Measurements from ENCODE around the gene COL1A1. TPM values are rescaled to one million over a fixed set of nuclear protein-coding genes. Genes with fewer than 3 reads are reported as not detected.

COL1A1 gene
- total and polyA plus RNA-seq, 2 experiments from 2014 or later, result 6,472 to 15,283 TPM

DNA sequence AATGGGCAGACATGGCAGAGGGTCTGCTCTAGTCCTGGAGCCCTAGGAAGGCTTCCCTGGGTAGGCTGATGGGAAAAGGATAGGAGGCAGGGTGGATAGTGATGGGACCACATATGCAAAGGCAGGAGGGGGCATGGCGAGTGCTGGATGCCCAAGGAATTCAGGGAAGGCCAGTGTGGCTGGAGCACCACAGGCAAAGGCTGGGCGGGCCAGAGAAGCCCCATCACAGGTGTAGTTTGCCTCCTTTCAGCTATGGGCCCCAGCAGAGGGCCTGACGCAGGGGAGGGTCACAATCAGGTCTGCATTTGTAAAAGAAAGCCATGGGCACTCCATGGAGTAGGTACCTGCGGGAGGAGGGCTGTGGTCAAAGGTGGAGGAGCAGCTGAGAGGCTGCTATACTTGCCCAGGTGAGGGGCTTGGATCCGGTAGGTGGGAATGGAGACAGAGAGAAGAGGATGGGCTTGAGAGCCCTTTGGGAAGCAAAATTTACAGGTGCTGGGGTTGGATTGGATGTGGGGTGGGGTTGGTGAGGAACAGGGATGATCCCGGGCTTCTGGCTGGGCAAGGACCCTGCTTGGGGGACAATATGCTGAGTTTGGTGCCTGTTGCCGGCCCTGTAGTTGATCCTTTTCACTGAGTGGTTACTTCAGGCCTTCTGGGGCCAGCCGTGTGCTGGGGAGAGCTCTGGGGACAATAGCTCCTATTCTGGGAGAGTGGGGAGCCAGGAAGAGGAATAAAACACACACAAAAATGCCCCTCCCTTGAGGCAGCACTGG, 6.5 kb upstream of the COL1A1 start:
- no peaks in the 10 kb centered on the region for H3K9me2 ChIP-seq (ENCODE audit: insufficient read depth)
- peaks cover 90% of the 10 kb centered on the region for H3K4me1 ChIP-seq (ENCODE audit: insufficient read depth)
- no peaks in the 10 kb centered on the region for H3K36me3 ChIP-seq (ENCODE audit: low read depth)
- H3K9ac ChIP-seq, result peak overlapping the region; percentile 100
- no peak overlapping the region for H2AFZ ChIP-seq
- H3K4me3 ChIP-seq, result no peak overlapping the region
- in situ Hi-C loops (cut with MboI), result no loop called here
- WGBS, 2 experiments (ENCODE audit: low coverage in 1 of 2, low lambda C conversion rate in 2 of 2, missing lambda C conversion rate in 2 of 2), result 77 to 81% methylated on average over 8 of the region's 8 CpGs
- TF ChIP-seq EZH2 (IDR thresholded peaks at IDR 0.05; ENCODE audit: insufficient read depth, poor library complexity, severe bottlenecking), result no peak
- no peak for TF ChIP-seq EZH2phosphoT487 (IDR thresholded peaks at IDR 0.05; ENCODE audit: insufficient read depth, low read depth)
- peaks cover 61% of the 10 kb centered on the region for H3K79me2 ChIP-seq (ENCODE audit: insufficient read depth)
- H4K20me1 ChIP-seq (ENCODE audit: insufficient read depth), result no peaks in the 10 kb centered on the region
- H3F3A ChIP-seq (ENCODE audit: insufficient read depth), result peaks cover 63% of the 10 kb centered on the region
- H3K4me2 ChIP-seq (ENCODE audit: unreplicated experiment), result peak overlapping the region; percentile 77
- DNase-seq, result no peak
- H3K27me3 ChIP-seq (replicated peaks; ENCODE audit: insufficient read depth), result no peaks in the 10 kb centered on the region
- H3K27ac ChIP-seq, result peak overlapping the region; percentile 100
- no peaks in the 10 kb centered on the region for H3K9me3 ChIP-seq (ENCODE audit: low read depth)

DNA sequence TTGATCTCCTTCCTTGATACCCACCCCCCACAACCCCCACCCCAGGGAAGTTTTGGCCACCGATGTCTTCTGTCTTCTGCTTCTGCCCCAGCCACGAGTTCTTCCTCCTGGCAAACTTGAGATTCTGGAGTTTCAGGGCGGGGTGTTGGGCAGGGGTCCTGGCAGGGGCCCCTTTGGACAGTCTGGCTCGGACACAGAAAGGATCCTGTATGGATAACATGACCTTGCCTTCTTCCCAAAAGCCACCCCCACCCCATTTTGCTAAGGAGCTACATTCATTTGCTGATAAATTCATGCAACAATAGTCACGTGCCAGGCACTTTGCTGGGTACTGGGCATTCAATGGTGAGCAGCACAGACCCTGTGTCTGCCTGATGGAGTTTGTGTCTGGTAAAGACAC, 5.9 kb upstream of the COL1A1 start:
- Histone ChIP-seq H3K9me3 (ENCODE audit: low read depth) (no peaks in the 10 kb centered on the region), H3K4me2 (ENCODE audit: unreplicated experiment) (peak overlapping the region; percentile 77), H2AFZ (no peak overlapping the region), H3K9me2 (ENCODE audit: insufficient read depth) (no peaks in the 10 kb centered on the region), H3F3A (ENCODE audit: insufficient read depth) (peaks cover 69% of the 10 kb centered on the region), H3K79me2 (ENCODE audit: insufficient read depth) (peaks cover 61% of the 10 kb centered on the region), H3K27me3 (replicated peaks; ENCODE audit: insufficient read depth) (no peaks in the 10 kb centered on the region), H3K36me3 (ENCODE audit: low read depth) (no peaks in the 10 kb centered on the region), H3K27ac (peak overlapping the region; percentile 100), H3K4me3 (peak overlapping the region; percentile 59), H3K9ac (peak overlapping the region; percentile 100), H4K20me1 (ENCODE audit: insufficient read depth) (no peaks in the 10 kb centered on the region), H3K4me1 (ENCODE audit: insufficient read depth) (peaks cover 90% of the 10 kb centered on the region)
- WGBS, 2 experiments (ENCODE audit: low coverage in 1 of 2, low lambda C conversion rate in 2 of 2, missing lambda C conversion rate in 2 of 2), result 7 to 15% methylated on average over 5 of the region's 5 CpGs
- DNase-seq, result peak; percentile 15
- in situ Hi-C loops (cut with MboI), result no loop called here
- TF ChIP-seq EZH2phosphoT487 (IDR thresholded peaks at IDR 0.05; ENCODE audit: insufficient read depth, low read depth), result no peak
- no peak for TF ChIP-seq EZH2 (IDR thresholded peaks at IDR 0.05; ENCODE audit: insufficient read depth, poor library complexity, severe bottlenecking)

DNA sequence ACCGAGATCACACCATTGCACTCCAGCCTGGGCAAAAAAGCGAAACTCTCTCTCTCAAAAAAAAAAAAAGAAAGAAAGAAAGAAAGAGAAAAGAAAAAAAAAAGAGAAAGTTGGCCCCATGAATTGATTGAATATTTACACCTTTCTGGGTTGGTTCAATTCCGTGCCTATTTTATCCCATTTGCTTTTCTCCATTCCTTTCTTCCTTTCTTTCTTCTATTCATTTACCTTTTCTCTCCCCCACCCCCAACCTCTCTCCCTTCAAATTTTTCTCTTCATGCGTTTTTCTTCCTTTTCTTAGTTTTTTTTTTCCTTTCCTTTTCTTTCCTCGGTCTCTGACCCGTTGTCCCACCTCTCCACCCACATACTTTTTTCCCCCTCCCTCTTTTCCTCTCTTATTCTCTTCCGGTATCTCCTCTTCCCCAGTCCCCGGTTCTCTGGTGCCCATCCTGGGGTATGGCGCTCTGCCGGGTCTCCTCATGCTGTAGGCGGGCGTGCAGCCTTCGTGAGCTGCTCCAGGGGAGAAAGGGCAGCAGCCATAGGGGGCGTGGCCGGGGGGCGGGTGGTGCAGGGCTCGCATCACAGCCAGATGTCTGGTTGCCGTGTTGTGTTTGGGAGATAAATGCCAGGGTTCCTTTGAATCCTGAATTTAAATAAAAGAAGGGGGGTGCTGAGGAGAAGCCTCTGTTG, 5.3 kb upstream of the COL1A1 start:
- Histone ChIP-seq H3K4me3 (peak overlapping the region; percentile 59), H3K27me3 (replicated peaks; ENCODE audit: insufficient read depth) (no peaks in the 10 kb centered on the region), H3K79me2 (ENCODE audit: insufficient read depth) (peaks cover 64% of the 10 kb centered on the region), H3K9ac (peak overlapping the region; percentile 100), H3K36me3 (ENCODE audit: low read depth) (no peaks in the 10 kb centered on the region), H3K9me3 (ENCODE audit: low read depth) (no peaks in the 10 kb centered on the region), H4K20me1 (ENCODE audit: insufficient read depth) (no peaks in the 10 kb centered on the region), H3K4me1 (ENCODE audit: insufficient read depth) (peaks cover 91% of the 10 kb centered on the region), H3K9me2 (ENCODE audit: insufficient read depth) (no peaks in the 10 kb centered on the region), H3K4me2 (ENCODE audit: unreplicated experiment) (peak overlapping the region; percentile 77), H2AFZ (peak overlapping the region; percentile 47), H3F3A (ENCODE audit: insufficient read depth) (peaks cover 69% of the 10 kb centered on the region), H3K27ac (peak overlapping the region; percentile 100)
- in situ Hi-C loops (cut with MboI), result no loop called here
- TF ChIP-seq EZH2phosphoT487 (IDR thresholded peaks at IDR 0.05; ENCODE audit: insufficient read depth, low read depth) (no peak), EZH2 (IDR thresholded peaks at IDR 0.05; ENCODE audit: insufficient read depth, poor library complexity, severe bottlenecking) (no peak)
- WGBS, 2 experiments (ENCODE audit: low coverage in 1 of 2, low lambda C conversion rate in 2 of 2, missing lambda C conversion rate in 2 of 2), result 8 to 10% methylated on average over 14 to 18 of the region's 18 CpGs
- peak; percentile 85 for DNase-seq

DNA sequence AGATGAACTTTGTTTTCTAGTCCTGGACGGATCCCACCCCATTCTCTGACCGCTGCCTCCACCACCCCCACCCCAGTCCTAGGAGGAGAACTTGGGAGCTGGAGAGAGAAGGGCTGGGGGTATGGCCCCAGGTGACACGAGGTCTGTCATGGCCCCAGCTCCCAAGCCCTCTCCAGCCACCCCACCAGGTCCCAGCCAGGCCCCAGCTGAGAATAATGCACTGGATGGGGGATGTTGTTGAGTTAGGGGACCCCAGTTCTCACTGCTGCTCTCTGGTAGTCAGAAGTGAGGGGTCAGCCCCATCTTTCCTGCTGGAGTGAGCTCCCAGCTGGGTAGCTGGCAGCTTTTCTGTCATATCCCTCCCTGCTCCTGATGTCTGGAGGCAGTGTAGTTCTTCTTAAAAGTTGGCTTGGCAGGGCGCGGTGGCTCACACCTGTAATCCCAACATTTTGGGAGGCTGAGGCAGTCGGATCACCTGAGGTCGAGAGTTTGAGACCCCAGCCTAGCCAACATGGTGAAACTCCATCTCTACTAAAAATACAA, 4.6 kb upstream of the COL1A1 start:
- peak overlapping the region; percentile 58 for H3K4me3 ChIP-seq
- peaks cover 66% of the 10 kb centered on the region for H3F3A ChIP-seq (ENCODE audit: insufficient read depth)
- H3K36me3 ChIP-seq (ENCODE audit: low read depth), result peaks cover 3% of the 10 kb centered on the region
- peak overlapping the region; percentile 100 for H3K9ac ChIP-seq
- WGBS, 2 experiments (ENCODE audit: low coverage in 1 of 2, low lambda C conversion rate in 2 of 2, missing lambda C conversion rate in 2 of 2), result 68 to 70% methylated on average over 7 of the region's 7 CpGs
- no peaks in the 10 kb centered on the region for H3K9me2 ChIP-seq (ENCODE audit: insufficient read depth)
- TF ChIP-seq EZH2phosphoT487 (IDR thresholded peaks at IDR 0.05; ENCODE audit: insufficient read depth, low read depth) (no peak), EZH2 (IDR thresholded peaks at IDR 0.05; ENCODE audit: insufficient read depth, poor library complexity, severe bottlenecking) (no peak)
- H2AFZ ChIP-seq, result no peak overlapping the region
- no peaks in the 10 kb centered on the region for H4K20me1 ChIP-seq (ENCODE audit: insufficient read depth)
- peak overlapping the region; percentile 83 for H3K4me2 ChIP-seq (ENCODE audit: unreplicated experiment)
- in situ Hi-C loops (cut with MboI), result no loop called here
- H3K9me3 ChIP-seq (ENCODE audit: low read depth), result no peaks in the 10 kb centered on the region
- peak; percentile 11 for DNase-seq
- H3K27ac ChIP-seq, result peak overlapping the region; percentile 100
- H3K27me3 ChIP-seq (replicated peaks; ENCODE audit: insufficient read depth), result no peaks in the 10 kb centered on the region
- H3K4me1 ChIP-seq (ENCODE audit: insufficient read depth), result peaks cover 85% of the 10 kb centered on the region
- H3K79me2 ChIP-seq (ENCODE audit: insufficient read depth), result peaks cover 67% of the 10 kb centered on the region
